ENCODE measurements around the gene DYNC2H1.

- TF ChIP-seq CTCF (IDR thresholded peaks at IDR 0.05): no peak
- TF ChIP-seq POLR2A (IDR thresholded peaks at IDR 0.05): no peak
Measured at GRCh38 chr11:103344886-103345285, 235.7 kb downstream of the DYNC2H1 start.
